Endothelial cell of hepatic sinusoid (primary cell): ENCODE results near the gene RABGAP1L.
"Not testable (repeated sequence)": the region's sequence is repeated elsewhere in the genome, so short reads cannot be mapped to it uniquely, and the experiment has no call there.

Experiments
- in situ Hi-C: cut with HindIII; loops from 2 replicates; pipeline ENCODE4 v1.10.0; 2017; ENCODE audit warnings: low sequenced_read_pairs

The RABGAP1L gene

GRCh38 chr1:174785510-174785909 is 626.2 kb downstream of the RABGAP1L start:
- in situ Hi-C loops = loop anchor here (25.0 kb wide), 1 partner anchor 202 kb away; the partner anchor contains the start of gene CACYBP

- in situ Hi-C loops = loop anchor here (25.0 kb wide), 1 partner anchor 201 kb away; the partner anchor contains the start of gene CACYBP
Measured at GRCh38 chr1:174786358-174786757, 627.0 kb downstream of the RABGAP1L start.

GRCh38 chr1:174786760-174787159 is 627.4 kb downstream of the RABGAP1L start:
- in situ Hi-C loops = loop anchor here (25.0 kb wide), 1 partner anchor 201 kb away; the partner anchor contains the start of gene CACYBP

- in situ Hi-C loops = loop anchor here (25.0 kb wide), 1 partner anchor 198 kb away; the partner anchor contains the start of gene CACYBP
Measured at GRCh38 chr1:174788981-174789380, 629.7 kb downstream of the RABGAP1L start.

GRCh38 chr1:174789399-174789798 is 630.1 kb downstream of the RABGAP1L start:
- in situ Hi-C loops = loop anchor here (25.0 kb wide), 1 partner anchor 198 kb away; the partner anchor contains the start of gene CACYBP

GRCh38 chr1:174791863-174792262 is 632.5 kb downstream of the RABGAP1L start:
- in situ Hi-C loops = loop anchor here (25.0 kb wide), 1 partner anchor 195 kb away; the partner anchor contains the start of gene CACYBP

GRCh38 chr1:174794861-174795260 is 635.5 kb downstream of the RABGAP1L start:
- in situ Hi-C loops = loop anchor here (25.0 kb wide), 1 partner anchor 192 kb away; the partner anchor contains the start of gene CACYBP

GRCh38 chr1:174795806-174796205 is 636.5 kb downstream of the RABGAP1L start:
- in situ Hi-C loops = loop anchor here (25.0 kb wide), 1 partner anchor 191 kb away; the partner anchor contains the start of gene CACYBP

- in situ Hi-C loops = loop anchor here (25.0 kb wide), 1 partner anchor 190 kb away; the partner anchor contains the start of gene CACYBP
Measured at GRCh38 chr1:174797398-174797797, 638.1 kb downstream of the RABGAP1L start.

GRCh38 chr1:174799136-174799479 is 639.8 kb downstream of the RABGAP1L start:
- in situ Hi-C loops = loop anchor here (25.0 kb wide), 1 partner anchor 188 kb away; the partner anchor contains the start of gene CACYBP

- in situ Hi-C loops = no loop called here
Measured at GRCh38 chr1:174800216-174800851, 641.0 kb downstream of the RABGAP1L start.

- in situ Hi-C loops = no loop called here
Measured at GRCh38 chr1:174800876-174801275, 641.6 kb downstream of the RABGAP1L start.

GRCh38 chr1:174809755-174810280 is 650.5 kb downstream of the RABGAP1L start:
- in situ Hi-C loops = no loop called here

- in situ Hi-C loops = no loop called here
Measured at GRCh38 chr1:174812016-174812415, 652.7 kb downstream of the RABGAP1L start.

GRCh38 chr1:174812656-174813055 is 653.3 kb downstream of the RABGAP1L start:
- in situ Hi-C loops = no loop called here

- in situ Hi-C loops = no loop called here
Measured at GRCh38 chr1:174815036-174815435, 655.7 kb downstream of the RABGAP1L start.

- in situ Hi-C loops = no loop called here
Measured at GRCh38 chr1:174815474-174815908, 656.2 kb downstream of the RABGAP1L start.

- in situ Hi-C loops = not testable (repeated sequence)
Measured at GRCh38 chr1:174816621-174817020, 657.3 kb downstream of the RABGAP1L start.

GRCh38 chr1:174818014-174818616 is 658.8 kb downstream of the RABGAP1L start:
- in situ Hi-C loops = no loop called here

- in situ Hi-C loops = no loop called here
Measured at GRCh38 chr1:174818951-174819350, 659.6 kb downstream of the RABGAP1L start.

- in situ Hi-C loops = no loop called here
Measured at GRCh38 chr1:174819596-174819995, 660.3 kb downstream of the RABGAP1L start.

- in situ Hi-C loops = no loop called here
Measured at GRCh38 chr1:174825127-174825526, 665.8 kb downstream of the RABGAP1L start.
